Stimulated activated CD4-positive, alpha-beta T cell treated with anti-CD3 and anti-CD28 coated beads, Interleukin-12 subunit alpha, Interleukin-12 subunit beta, amount 100 ng/mL, for 4 hours (primary cell): Measurements from ENCODE around the gene MAP3K6.

Experiments used
- DNase-seq: peaks from one replicate; pipeline ENCODE4 v3.0.0-alpha.2; 2020

Gene MAP3K6

GRCh38 chr1:27332536-27333281, 34.1 kb downstream of the MAP3K6 start:
- peak; percentile 48 for DNase-seq

GRCh38 chr1:27331922-27332321, 34.8 kb downstream of the MAP3K6 start:
- no peak for DNase-seq

GRCh38 chr1:27331426-27331825, 35.3 kb downstream of the MAP3K6 start:
- DNase-seq, result no peak

GRCh38 chr1:27330786-27331185, 36.0 kb downstream of the MAP3K6 start:
- DNase-seq, result no peak

GRCh38 chr1:27327964-27328363, 38.8 kb downstream of the MAP3K6 start:
- DNase-seq, result no peak

- no peak for DNase-seq
These were observed 41.5 kb downstream of the MAP3K6 start for GRCh38 chr1:27325286-27325685.

GRCh38 chr1:27322569-27323240, 44.1 kb downstream of the MAP3K6 start:
- DNase-seq, result no peak

- DNase-seq, result peak; percentile 96
These were observed 44.8 kb downstream of the MAP3K6 start, which contains the start of gene TMEM222 for GRCh38 chr1:27321813-27322568. Gene TMEM222, plus strand, starts transcription at chr1:27322163. Its CDS starts 35 bp downstream, at chr1:27322198.

GRCh38 chr1:27318596-27318995, 48.2 kb downstream of the MAP3K6 start:
- DNase-seq, result no peak

- no peak for DNase-seq
These were observed 48.6 kb downstream of the MAP3K6 start for GRCh38 chr1:27318136-27318535.

- DNase-seq, result no peak
These were observed 49.9 kb downstream of the MAP3K6 start for GRCh38 chr1:27316860-27317259.

GRCh38 chr1:27314737-27315136, 52.0 kb downstream of the MAP3K6 start:
- no peak for DNase-seq

- DNase-seq, result no peak
These were observed 52.6 kb downstream of the MAP3K6 start for GRCh38 chr1:27314169-27314568.

- DNase-seq, result no peak
These were observed 58.7 kb downstream of the MAP3K6 start for GRCh38 chr1:27307874-27308598.

GRCh38 chr1:27306892-27307761, 59.6 kb downstream of the MAP3K6 start:
- no peak for DNase-seq

- no peak for DNase-seq
These were observed 60.7 kb downstream of the MAP3K6 start for GRCh38 chr1:27306071-27306470.
